IPS-18c (cell line): ENCODE measurements around the gene ZMYND19.
A peak's percentile ranks its signal among the peaks of the same experiment; 100 is the strongest.
"Not testable (repeated sequence)": the region's sequence is repeated elsewhere in the genome, so short reads cannot be mapped to it uniquely, and the experiment has no call there.

Experiments
- H3K4me3 ChIP-seq: 2 replicates; pipeline ENCODE4 v1.7.0; 2013; ENCODE audit warnings: low read depth, mild to moderate bottlenecking, low read length, moderate library complexity; ENCODE audit not compliant: insufficient read depth
- H3K9me3 ChIP-seq: one replicate; pipeline ENCODE4 v1.6.1; 2013; ENCODE audit warnings: mild to moderate bottlenecking, low read length, moderate library complexity; ENCODE audit not compliant: control insufficient read depth, insufficient read depth

Gene ZMYND19

GRCh38 chr9:137590469-137591383 lies at the start of gene ZMYND19:
Gene ZMYND19, minus strand, starts transcription at chr9:137590512. Its CDS starts 249 bp downstream, at chr9:137590263.
- Histone ChIP-seq H3K4me3 (peak within 1 kb of the TSS; percentile 90), H3K9me3 (no peaks in the 10 kb centered on the region)

- Histone ChIP-seq H3K9me3 (no peaks in the 10 kb centered on the region), H3K4me3 (no peak overlapping the region)
Measured at GRCh38 chr9:137639303-137640051, 49.2 kb upstream of the ZMYND19 start.

DNA sequence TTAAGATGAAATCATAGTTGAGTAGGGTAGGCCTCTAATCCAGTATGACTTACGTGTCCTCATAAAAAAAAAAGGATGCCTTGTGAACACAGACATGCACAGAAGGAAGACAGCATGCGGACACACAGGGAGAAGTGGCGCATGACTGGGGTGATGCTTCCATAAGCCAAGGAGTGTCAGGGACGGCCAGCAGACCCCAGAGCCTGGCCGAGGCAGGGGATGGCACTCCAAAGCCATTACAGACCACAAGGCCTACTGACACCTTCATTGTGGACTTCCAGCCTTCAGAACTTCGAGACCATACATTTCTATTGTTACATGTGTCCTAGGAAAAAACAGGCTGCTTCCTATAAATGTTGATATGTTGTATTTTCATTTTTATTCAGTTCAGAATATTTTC lies 48.4 kb upstream of the ZMYND19 start:
- H3K9me3 ChIP-seq = no peaks in the 10 kb centered on the region
- no peak overlapping the region for H3K4me3 ChIP-seq

GRCh38 chr9:137634016-137634415 lies 43.7 kb upstream of the ZMYND19 start:
- H3K9me3 ChIP-seq = no peaks in the 10 kb centered on the region
- H3K4me3 ChIP-seq = no peak overlapping the region

- no peak overlapping the region for H3K4me3 ChIP-seq
Measured at GRCh38 chr9:137632230-137633161, 42.2 kb upstream of the ZMYND19 start.

DNA sequence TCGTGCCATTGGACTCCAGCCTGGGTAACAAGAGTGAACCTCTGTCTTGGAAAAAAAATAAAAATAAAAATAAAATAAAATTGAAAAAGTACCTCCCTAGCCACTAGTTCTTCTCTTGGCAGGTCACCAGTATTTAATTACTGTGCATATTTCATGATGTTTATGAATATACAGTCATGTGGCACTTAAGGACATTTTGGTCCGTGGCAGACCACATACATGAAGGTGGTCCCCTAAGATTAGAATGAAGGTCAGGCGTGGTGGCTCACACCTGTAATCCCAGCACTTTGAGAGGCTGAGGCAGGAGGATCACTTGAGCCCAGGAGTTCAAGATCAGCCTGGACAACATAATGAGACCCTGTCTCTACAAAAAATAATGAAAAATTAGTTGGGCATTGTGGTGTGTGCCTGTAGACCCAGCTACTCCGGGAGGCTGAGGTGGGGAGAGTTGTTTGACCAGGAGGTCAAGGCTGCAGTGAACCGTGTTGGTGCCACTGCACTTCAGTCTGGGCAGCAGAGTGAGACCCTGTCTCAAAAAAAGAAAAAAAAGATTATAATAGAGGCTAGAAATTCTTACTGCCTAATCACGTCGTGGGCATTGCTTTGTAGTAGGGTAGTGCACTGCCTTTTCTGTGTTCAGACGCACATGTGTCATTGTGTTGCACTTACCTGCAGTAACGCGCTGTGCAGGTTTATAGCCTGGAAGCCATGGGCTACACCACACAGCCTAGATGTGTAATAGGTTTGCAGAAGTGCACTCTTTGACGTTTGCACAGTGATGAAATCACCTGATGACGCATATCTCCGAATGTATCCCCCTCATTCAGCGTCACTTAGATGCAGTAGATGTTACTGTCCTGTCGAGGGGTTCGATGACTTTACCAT lies 41.3 kb upstream of the ZMYND19 start:
- no peaks in the 10 kb centered on the region for H3K9me3 ChIP-seq
- no peak overlapping the region for H3K4me3 ChIP-seq

More at GRCh38 chr9:137632230-137633161, 42.2 kb upstream of the ZMYND19 start:
- no peaks in the 10 kb centered on the region for H3K9me3 ChIP-seq

DNA sequence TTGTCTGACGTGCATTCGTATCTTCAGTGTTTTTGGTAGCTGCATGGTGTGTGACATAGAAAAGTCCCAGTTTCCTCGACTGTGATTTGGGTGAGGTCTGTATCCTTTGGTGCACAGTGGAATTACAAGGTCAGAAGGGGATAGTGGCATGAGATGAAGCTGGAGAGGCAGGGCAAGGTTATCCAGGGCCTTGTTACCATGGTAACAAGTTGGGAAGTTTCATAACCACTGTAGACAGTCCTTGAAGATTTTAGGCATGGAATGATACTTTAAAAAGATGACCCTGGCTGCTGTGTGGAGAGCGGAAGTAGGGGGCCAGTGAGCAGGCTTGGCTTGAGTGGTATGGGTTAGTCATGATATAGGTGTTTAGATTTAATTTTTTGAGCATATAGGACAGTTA lies 40.4 kb upstream of the ZMYND19 start:
- Histone ChIP-seq H3K9me3 (no peaks in the 10 kb centered on the region), H3K4me3 (no peak overlapping the region)

- Histone ChIP-seq H3K9me3 (no peaks in the 10 kb centered on the region), H3K4me3 (no peak overlapping the region)
Measured at GRCh38 chr9:137630126-137630525, 39.8 kb upstream of the ZMYND19 start.

DNA sequence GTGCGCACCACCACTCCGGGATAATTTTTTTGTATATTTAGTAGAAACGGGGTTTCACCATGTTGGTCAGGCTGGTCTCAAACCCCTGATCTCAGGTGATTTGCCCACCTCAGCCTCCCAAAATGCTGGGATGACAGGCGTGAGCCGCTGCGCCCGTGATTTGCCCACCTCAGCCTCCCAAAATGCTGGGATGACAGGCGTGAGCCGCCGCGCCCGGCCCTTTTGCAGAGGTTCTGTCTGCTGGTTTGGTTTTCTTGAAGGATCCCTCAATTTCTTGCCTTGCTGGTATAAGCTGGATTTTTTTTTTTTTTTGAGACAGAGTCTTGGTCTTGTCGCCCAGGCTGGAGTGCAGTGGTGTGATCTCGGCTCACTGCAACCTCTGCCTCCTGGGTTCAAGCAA lies 37.1 kb upstream of the ZMYND19 start:
- not testable (repeated sequence) for H3K9me3 ChIP-seq, H3K4me3 ChIP-seq

DNA sequence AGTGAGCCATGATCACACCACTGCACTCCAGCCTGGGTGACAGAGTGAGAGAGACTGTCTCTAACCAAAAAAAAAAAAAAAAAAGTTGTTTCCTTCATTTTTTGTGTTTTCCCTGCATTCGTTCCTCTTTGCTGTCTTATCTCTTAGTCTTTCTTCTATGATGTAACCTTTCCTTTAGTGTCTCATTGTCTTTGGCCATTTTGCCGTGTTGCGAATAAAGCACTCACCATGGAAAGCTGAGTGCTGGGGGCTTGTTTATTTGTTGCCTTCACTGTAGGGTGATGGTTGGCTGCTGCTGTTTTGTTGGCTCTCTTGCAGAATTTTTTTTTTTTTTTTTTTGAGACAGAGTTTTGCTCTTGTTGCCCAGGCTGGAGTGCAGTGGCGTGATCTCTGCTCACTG lies 36.2 kb upstream of the ZMYND19 start:
- H3K4me3 ChIP-seq = no peak overlapping the region
- no peaks in the 10 kb centered on the region for H3K9me3 ChIP-seq

DNA sequence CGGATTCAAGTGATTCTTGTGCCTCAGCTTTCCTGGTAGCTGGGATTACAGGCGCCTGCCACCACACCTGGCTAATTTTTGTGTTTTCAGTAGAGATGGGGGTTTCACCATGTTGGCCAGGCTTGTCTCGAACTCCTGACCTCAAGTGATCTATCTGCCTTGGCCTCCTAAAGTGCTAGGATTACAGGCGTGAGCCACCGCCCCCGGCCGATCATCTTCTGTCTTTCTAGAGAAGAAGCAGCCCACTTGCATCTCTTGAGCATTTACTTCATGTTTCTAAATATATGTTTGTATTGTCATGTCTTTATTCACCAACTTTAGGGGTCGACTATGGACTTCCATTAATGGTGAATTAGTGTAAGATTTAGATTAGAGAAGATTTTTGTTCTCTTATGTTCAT lies 31.9 kb upstream of the ZMYND19 start:
- not testable (repeated sequence) for H3K9me3 ChIP-seq, H3K4me3 ChIP-seq

GRCh38 chr9:137621131-137621757 lies 30.9 kb upstream of the ZMYND19 start:
- Histone ChIP-seq H3K4me3 (no peak overlapping the region), H3K9me3 (no peaks in the 10 kb centered on the region)

DNA sequence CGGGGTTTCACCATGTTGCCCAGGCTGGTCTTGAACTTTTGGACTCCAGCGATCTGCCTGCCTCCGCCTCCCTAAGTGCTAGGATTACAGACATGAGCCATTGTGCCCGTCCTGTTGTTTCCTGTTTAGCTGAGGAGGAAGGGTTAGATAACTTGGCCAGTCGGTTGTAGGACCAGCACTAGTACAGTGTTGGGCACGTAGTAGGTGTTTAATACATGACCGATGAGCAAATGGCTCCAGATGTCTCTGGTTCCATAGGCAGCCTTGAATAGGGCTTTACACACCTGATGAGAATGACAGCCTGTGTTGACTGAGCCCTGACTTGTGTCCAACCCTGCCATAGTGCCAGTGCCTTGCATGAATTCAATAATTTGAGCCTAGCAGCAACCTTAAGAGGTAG lies 30.3 kb upstream of the ZMYND19 start:
- Histone ChIP-seq H3K4me3 (no peak overlapping the region), H3K9me3 (no peaks in the 10 kb centered on the region)

GRCh38 chr9:137620048-137620405 lies 29.7 kb upstream of the ZMYND19 start:
- peak overlapping the region; percentile 80 for H3K4me3 ChIP-seq
- H3K9me3 ChIP-seq = no peaks in the 10 kb centered on the region

- H3K4me3 ChIP-seq = peak overlapping the region; percentile 80
Measured at GRCh38 chr9:137619240-137620047, 29.1 kb upstream of the ZMYND19 start.

More at GRCh38 chr9:137619240-137620047, 29.1 kb upstream of the ZMYND19 start:
- H3K9me3 ChIP-seq = no peaks in the 10 kb centered on the region
